ENCODE data around the gene ALB. TPM values are rescaled to one million over a fixed set of nuclear protein-coding genes. Genes with fewer than 3 reads are reported as not detected.

The ALB gene
- total RNA-seq, 1 experiment from 2014 or later: 21.3 TPM

- in situ Hi-C loops (cut with HindIII; ENCODE audit: low pct_unique_long_range_greater_than_20kb, low sequenced_read_pairs) (no loop called here), intact Hi-C loops (cut with micrococcal nuclease; ENCODE audit: unreplicated experiment) (loop anchor here (10.0 kb wide), 1 partner anchor 127 kb away; no protein-coding TSS in a partner anchor)
- Histone ChIP-seq H3K4me1 (ENCODE audit: control insufficient read depth, insufficient read depth, low read length) (no peaks in the 10 kb centered on the region), H3K4me3 (ENCODE audit: low read depth in 2 of 2, low read length in 2 of 2) (no peak overlapping the region), H3K27ac (ENCODE audit: low read length) (no peak overlapping the region), H3K9me3 (ENCODE audit: control insufficient read depth, insufficient read depth, low read depth, low read length) (no peaks in the 10 kb centered on the region), H3K27me3 (ENCODE audit: control insufficient read depth, insufficient read depth, low read length) (peaks cover 3% of the 10 kb centered on the region), H3K36me3 (ENCODE audit: control insufficient read depth, insufficient read depth, low read length) (no peaks in the 10 kb centered on the region)
- POLR2A ChIA-PET: no interaction called here
- ATAC-seq (no peak), DNase-seq (ENCODE audit: low read depth, low spot score) (no peak)
- TF ChIP-seq POLR2AphosphoS5 (IDR thresholded peaks at IDR 0.05; ENCODE audit: low read depth, low read length): no peak
- CTCF ChIA-PET: no interaction called here
- no TSS peak for BruUV-seq (replicated peaks)
These were observed 38.2 kb downstream of the ALB start for GRCh38 chr4:73442275-73442674.

GRCh38 chr4:73443224-73443623 lies 39.1 kb downstream of the ALB start:
- ATAC-seq: no peak
- BruUV-seq (replicated peaks): no TSS peak
- ChIA-PET CTCF (no interaction called here), POLR2A (no interaction called here)
- Histone ChIP-seq H3K4me3 (ENCODE audit: low read depth in 2 of 2, low read length in 2 of 2) (no peak overlapping the region), H3K9me3 (ENCODE audit: control insufficient read depth, insufficient read depth, low read depth, low read length) (no peaks in the 10 kb centered on the region), H3K4me1 (ENCODE audit: control insufficient read depth, insufficient read depth, low read length) (no peaks in the 10 kb centered on the region), H3K27me3 (ENCODE audit: control insufficient read depth, insufficient read depth, low read length) (peaks cover 3% of the 10 kb centered on the region), H3K36me3 (ENCODE audit: control insufficient read depth, insufficient read depth, low read length) (no peaks in the 10 kb centered on the region), H3K27ac (ENCODE audit: low read length) (no peak overlapping the region)
- intact Hi-C loops (cut with micrococcal nuclease; ENCODE audit: unreplicated experiment): loop anchor here (10.0 kb wide), 1 partner anchor 128 kb away; no protein-coding TSS in a partner anchor
- TF ChIP-seq POLR2AphosphoS5 (IDR thresholded peaks at IDR 0.05; ENCODE audit: low read depth, low read length) (no peak), TCF7L2 (IDR thresholded peaks at IDR 0.05; ENCODE audit: low read depth, low read length) (no peak), SIN3A (IDR thresholded peaks at IDR 0.05; ENCODE audit: borderline replicate concordance, insufficient read depth, low read depth, low read length) (no peak), REST (IDR thresholded peaks at IDR 0.05; ENCODE audit: insufficient read depth in 1 of 2, low read depth in 2 of 2, low read length in 1 of 2) (no peak), CTCF (IDR thresholded peaks at IDR 0.05) (no peak)
- in situ Hi-C loops (cut with HindIII; ENCODE audit: low pct_unique_long_range_greater_than_20kb, low sequenced_read_pairs): no loop called here
- no peak for DNase-seq (ENCODE audit: low read depth, low spot score)

GRCh38 chr4:73445383-73446335 lies 41.6 kb downstream of the ALB start:
- DNase-seq (ENCODE audit: low read depth, low spot score): no peak
- H3K27me3 ChIP-seq (ENCODE audit: control insufficient read depth, insufficient read depth, low read length): peaks cover 5% of the 10 kb centered on the region
- ChIA-PET CTCF (interaction anchor here (0.6 to 1.5 kb wide), 3 partner anchors 104 to 476 kb away, joined by 3 to 9 read pairs (median 6); no protein-coding TSS in a partner anchor), POLR2A (no interaction called here)
- H3K27ac ChIP-seq (ENCODE audit: low read length): no peak overlapping the region
- TF ChIP-seq TCF7L2 (IDR thresholded peaks at IDR 0.05; ENCODE audit: low read depth, low read length) (no peak), POLR2AphosphoS5 (IDR thresholded peaks at IDR 0.05; ENCODE audit: low read depth, low read length) (no peak), CTCF (IDR thresholded peaks at IDR 0.05) (no peak), SIN3A (IDR thresholded peaks at IDR 0.05; ENCODE audit: borderline replicate concordance, insufficient read depth, low read depth, low read length) (no peak), REST (IDR thresholded peaks at IDR 0.05; ENCODE audit: insufficient read depth in 1 of 2, low read depth in 2 of 2, low read length in 1 of 2) (no peak)
- H3K4me1 ChIP-seq (ENCODE audit: control insufficient read depth, insufficient read depth, low read length): no peaks in the 10 kb centered on the region
- BruUV-seq (replicated peaks): no TSS peak
- intact Hi-C loops (cut with micrococcal nuclease; ENCODE audit: unreplicated experiment) (loop anchor here (1.0 to 10.0 kb wide), 2 partner anchors 104 to 131 kb away; no protein-coding TSS in a partner anchor), in situ Hi-C loops (cut with HindIII; ENCODE audit: low pct_unique_long_range_greater_than_20kb, low sequenced_read_pairs) (no loop called here)
- H3K36me3 ChIP-seq (ENCODE audit: control insufficient read depth, insufficient read depth, low read length): no peaks in the 10 kb centered on the region
- no peak overlapping the region for H3K4me3 ChIP-seq (ENCODE audit: low read depth in 2 of 2, low read length in 2 of 2)
- ATAC-seq: no peak
- H3K9me3 ChIP-seq (ENCODE audit: control insufficient read depth, insufficient read depth, low read depth, low read length): no peaks in the 10 kb centered on the region

All from Panc1 (cell line).